ENCODE results near the gene TSHZ3.

TSHZ3 gene

GRCh38 chr19:31349160-31349881 lies at the start of gene TSHZ3:
Gene TSHZ3, minus strand, starts transcription at chr19:31349436. Its CDS starts 217 bp downstream, at chr19:31349219.
- peak; percentile 82 for DNase-seq (ENCODE audit: low read depth)

- DNase-seq (ENCODE audit: low read depth) = no peak
Measured at GRCh38 chr19:31397308-31397707, 48.1 kb upstream of the TSHZ3 start.

- DNase-seq (ENCODE audit: low read depth) = no peak
Measured at GRCh38 chr19:31392464-31392863, 43.2 kb upstream of the TSHZ3 start.

DNA sequence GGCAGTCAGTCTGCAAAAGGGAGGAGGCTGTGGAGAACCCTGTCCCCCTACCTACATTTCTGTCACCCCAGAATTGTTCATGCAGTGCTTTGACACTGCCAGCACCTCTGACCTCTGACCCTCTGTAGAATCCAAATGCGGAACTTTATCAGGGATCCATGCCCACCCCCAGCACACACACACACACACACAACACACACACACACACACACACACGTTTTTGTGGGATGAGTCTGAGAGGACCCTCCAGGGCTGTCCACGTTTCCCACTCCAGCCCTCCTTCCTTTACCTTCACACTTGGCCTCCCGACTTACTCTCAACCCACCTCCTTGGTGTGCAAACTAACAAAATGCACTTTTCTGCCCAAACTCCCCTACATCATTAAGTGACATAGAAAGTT lies 42.3 kb upstream of the TSHZ3 start:
- no peak for DNase-seq (ENCODE audit: low read depth)

- DNase-seq (ENCODE audit: low read depth) = no peak
Measured at GRCh38 chr19:31390711-31391110, 41.5 kb upstream of the TSHZ3 start.

DNA sequence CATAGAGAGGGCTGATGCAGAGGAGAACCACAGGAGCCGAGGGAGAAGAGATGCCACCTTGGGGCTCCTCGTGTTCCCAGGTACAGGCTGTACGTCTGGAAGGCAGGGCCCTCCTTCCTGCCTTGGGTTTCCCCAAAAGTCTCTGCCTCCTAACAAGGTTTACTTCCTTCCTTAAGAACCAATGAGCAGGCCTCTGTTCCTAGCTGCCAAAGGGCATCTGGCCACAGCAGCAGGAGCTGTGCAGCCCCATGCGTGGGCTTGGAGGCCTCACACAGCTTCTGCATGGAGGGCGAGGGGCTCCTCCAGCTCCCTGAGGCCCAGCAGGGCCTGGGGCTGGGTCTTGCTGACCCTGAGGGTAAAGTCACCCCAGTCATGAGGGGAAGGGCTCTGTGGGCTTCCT lies 40.6 kb upstream of the TSHZ3 start:
- DNase-seq (ENCODE audit: low read depth) = no peak

DNA sequence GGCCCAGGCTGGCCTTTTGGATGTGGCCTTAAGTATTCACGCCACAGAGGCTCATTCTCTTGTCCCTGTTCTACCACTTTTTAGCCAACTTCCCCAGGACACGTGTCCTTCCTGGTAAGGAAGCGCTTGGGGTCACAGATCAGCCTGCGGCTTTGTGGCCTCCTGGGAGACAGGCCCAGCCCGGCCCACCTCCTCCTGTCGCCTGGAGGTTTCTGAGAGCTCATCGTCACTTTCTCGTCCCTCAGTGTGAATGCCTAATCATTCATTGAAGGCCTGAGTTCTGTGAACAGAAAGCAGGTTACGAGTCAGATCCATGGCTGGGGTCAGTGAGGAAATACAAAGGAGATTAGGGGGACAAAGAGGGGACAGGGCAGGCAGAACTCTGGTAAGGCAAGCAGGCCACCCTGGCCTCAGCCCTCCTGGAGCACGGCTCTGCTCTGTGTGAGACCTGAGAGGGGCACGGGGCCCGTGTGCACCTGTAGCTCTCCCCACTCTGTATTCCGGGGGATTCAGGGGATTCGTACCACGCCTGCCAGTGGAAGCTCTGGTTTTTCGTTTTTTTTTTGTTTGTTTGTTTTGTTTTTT lies 38.6 kb upstream of the TSHZ3 start:
- DNase-seq (ENCODE audit: low read depth) = no peak

GRCh38 chr19:31386806-31387205 lies 37.6 kb upstream of the TSHZ3 start:
- no peak for DNase-seq (ENCODE audit: low read depth)

GRCh38 chr19:31385744-31386143 lies 36.5 kb upstream of the TSHZ3 start:
- no peak for DNase-seq (ENCODE audit: low read depth)

GRCh38 chr19:31383553-31383952 lies 34.3 kb upstream of the TSHZ3 start:
- DNase-seq (ENCODE audit: low read depth) = no peak

- no peak for DNase-seq (ENCODE audit: low read depth)
Measured at GRCh38 chr19:31380854-31381253, 31.6 kb upstream of the TSHZ3 start.

- peak; percentile 71 for DNase-seq (ENCODE audit: low read depth)
Measured at GRCh38 chr19:31378404-31378803, 29.2 kb upstream of the TSHZ3 start.

- no peak for DNase-seq (ENCODE audit: low read depth)
Measured at GRCh38 chr19:31377736-31378135, 28.5 kb upstream of the TSHZ3 start.

- DNase-seq (ENCODE audit: low read depth) = no peak
Measured at GRCh38 chr19:31372246-31372781, 23.1 kb upstream of the TSHZ3 start.

DNA sequence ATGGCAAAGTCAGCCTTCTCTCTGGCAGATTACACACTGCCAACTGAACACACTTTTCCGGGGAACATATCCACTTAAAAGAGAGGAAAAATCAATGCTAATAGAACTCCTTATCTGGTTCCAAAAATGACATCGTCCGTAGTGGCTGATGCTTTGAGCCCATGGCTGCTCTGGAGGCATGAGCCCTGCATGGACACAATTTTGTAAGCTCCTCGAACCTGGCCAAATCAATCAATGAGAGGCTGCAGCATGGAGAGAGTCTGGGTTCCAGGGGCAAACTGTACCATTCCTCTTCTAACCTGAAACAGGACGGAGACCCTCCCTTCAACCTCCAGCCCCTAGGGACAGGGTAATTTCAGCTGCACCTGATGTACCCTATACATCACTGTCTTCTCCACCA lies 21.0 kb upstream of the TSHZ3 start:
- DNase-seq (ENCODE audit: low read depth) = no peak

DNA sequence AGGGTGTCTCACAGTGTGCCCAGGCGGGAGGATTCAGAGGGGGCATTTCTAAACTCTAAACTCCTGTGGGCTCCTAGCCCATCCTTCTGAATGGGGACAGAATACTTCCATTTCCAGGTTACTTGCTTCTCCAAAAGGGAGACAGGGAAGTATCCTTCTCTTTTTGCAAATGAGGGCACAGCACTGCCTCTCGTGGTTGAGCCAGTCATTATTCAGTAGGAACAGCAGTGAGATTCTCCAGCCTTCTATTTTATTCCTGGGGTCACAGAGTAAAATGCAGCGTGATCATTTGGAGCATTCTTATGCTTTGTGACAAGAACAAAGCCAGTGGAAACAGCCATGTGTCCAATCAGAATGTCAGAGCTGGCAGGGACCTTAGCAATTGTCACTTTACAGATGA lies 15.7 kb upstream of the TSHZ3 start:
- DNase-seq (ENCODE audit: low read depth) = no peak

DNA sequence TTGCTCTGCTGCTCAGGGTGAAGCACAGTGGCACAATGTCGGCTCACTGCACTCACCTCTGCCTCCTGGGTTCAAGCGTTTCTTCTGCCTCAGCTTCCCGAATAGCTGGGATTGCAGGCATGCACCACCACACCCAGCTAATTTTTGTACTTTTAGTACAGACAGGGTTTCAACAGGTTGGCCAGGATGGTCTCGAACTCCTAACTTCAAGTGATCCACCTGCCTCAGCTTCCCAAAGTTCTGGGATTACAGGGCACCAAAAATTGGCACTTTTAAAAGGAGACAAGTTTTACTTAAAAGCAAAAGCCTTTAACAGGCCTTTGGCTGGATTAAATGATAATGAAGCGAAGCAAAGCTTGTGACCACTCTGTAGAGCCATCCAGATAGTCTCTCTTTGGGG lies 12.5 kb upstream of the TSHZ3 start:
- no peak for DNase-seq (ENCODE audit: low read depth)

GRCh38 chr19:31357315-31357673 lies 8.1 kb upstream of the TSHZ3 start:
- DNase-seq (ENCODE audit: low read depth) = no peak

DNA sequence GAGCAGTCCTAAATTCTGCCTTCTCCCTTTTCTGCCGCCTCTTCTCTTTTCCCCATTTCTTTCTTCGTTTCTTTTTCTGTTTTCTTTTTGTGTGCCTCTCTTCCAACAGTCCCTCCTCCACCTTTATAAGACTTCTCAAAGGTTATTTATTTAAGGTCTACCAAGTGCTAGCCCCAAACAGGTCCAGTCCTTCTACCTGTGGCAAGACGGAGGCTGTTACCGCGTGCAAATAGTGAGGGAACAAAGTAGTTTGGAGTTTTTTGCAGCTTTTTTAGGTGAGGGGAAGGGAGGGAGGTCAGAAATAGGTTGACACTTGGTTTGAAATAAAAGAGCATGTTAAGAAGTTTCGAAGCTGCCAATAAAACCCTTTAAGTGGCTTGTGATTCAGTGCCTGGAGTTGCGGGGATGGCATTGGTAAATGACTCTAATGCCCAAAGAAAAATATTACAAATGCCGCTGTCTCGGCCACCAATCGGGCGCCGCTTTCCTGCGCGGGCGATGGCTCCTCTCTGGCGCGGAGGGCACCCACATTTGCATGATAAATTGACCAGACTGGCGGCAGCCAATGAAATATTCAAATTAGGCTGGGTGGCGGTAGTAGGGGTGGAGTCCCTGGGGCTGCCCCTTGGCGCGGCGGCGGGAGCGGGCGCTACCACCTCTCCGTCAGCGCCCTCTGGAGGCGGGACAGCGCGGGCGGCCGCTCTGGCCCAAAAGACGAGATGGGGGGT lies 7.5 kb upstream of the TSHZ3 start:
- DNase-seq (ENCODE audit: low read depth) = no peak

GRCh38 chr19:31355665-31356289 lies 6.5 kb upstream of the TSHZ3 start:
- DNase-seq (ENCODE audit: low read depth) = no peak

GRCh38 chr19:31354799-31355664 lies 5.8 kb upstream of the TSHZ3 start:
- DNase-seq (ENCODE audit: low read depth) = no peak

- no peak for DNase-seq (ENCODE audit: low read depth)
Measured at GRCh38 chr19:31354316-31354715, 5.1 kb upstream of the TSHZ3 start.
